NOMO-1 (cell line): ENCODE results near the gene CCDC170.
"Not testable (repeated sequence)": the region's sequence is repeated elsewhere in the genome, so short reads cannot be mapped to it uniquely, and the experiment has no call there.

Experiments used
- DNase-seq, 2 experiments: peaks; one replicate each; lab custom pipeline; 2025; ENCODE audit not compliant: unreplicated experiment in 2 of 2; lab: John Stamatoyannopoulos, UW

Gene CCDC170

GRCh38 chr6:151539506-151540268, 45.9 kb downstream of the CCDC170 start:
- DNase-seq, result no peak

DNA sequence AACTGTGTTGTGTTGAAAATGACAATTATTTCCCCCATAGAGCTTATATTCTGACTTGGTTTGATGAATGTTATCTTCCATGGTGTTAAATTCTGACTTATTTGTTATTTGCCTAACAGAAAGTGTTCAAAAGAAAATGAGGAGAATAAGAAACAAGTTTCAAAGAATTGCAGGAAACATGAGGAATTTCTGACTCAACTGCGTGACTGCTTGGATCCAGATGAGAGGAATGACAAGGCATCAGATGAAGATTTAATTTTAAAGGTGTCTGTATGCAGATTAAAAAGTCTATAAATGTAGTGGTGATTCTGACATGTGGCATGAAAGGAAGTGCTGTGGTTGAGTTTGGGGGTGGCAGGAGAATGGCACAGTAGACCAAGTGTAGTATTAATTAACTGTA, 50.6 kb downstream of the CCDC170 start:
- DNase-seq, result no peak

DNA sequence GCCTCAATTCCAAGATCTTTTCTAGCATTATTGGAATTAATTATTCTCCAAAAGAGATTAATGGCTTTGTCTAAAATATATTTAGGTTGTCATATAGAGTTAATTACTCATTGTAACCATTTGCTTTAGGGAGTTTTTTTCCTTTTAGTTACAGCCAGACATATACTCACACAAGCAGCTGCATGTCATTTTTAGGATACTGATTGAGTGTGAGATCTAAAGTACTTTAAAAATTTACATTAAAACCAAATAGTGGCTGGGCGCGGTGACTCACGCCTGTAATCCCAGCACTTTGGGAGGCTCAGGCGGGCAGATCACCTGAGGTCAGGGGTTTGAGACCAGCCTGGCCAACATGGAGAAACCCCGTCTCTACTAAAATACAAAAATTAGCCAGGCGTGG, 51.1 kb downstream of the CCDC170 start:
- DNase-seq, result not testable (repeated sequence)

GRCh38 chr6:151546941-151547659, 53.3 kb downstream of the CCDC170 start:
- no peak for DNase-seq

- no peak for DNase-seq
These were observed 54.4 kb downstream of the CCDC170 start for GRCh38 chr6:151548201-151548600.

- no peak for DNase-seq
These were observed 56.0 kb downstream of the CCDC170 start for GRCh38 chr6:151549790-151550189.

- DNase-seq, result no peak
These were observed 56.8 kb downstream of the CCDC170 start for GRCh38 chr6:151550618-151551017.

- no peak for DNase-seq
These were observed 57.5 kb downstream of the CCDC170 start for GRCh38 chr6:151551223-151551857.

GRCh38 chr6:151553416-151554165, 59.8 kb downstream of the CCDC170 start:
- DNase-seq, result peak in 1 of 2 experiments; percentile 37

- DNase-seq, result no peak
These were observed 67.4 kb downstream of the CCDC170 start for GRCh38 chr6:151561238-151561637.

- DNase-seq, result no peak
These were observed 70.8 kb downstream of the CCDC170 start for GRCh38 chr6:151564654-151565053.

- no peak for DNase-seq
These were observed 72.1 kb downstream of the CCDC170 start for GRCh38 chr6:151565940-151566339.

GRCh38 chr6:151566557-151566956, 72.7 kb downstream of the CCDC170 start:
- DNase-seq, result no peak

GRCh38 chr6:151576633-151577032, 82.8 kb downstream of the CCDC170 start:
- no peak for DNase-seq

GRCh38 chr6:151577257-151577656, 83.4 kb downstream of the CCDC170 start:
- no peak for DNase-seq

GRCh38 chr6:151585741-151586140, 91.9 kb downstream of the CCDC170 start:
- DNase-seq, result no peak

DNA sequence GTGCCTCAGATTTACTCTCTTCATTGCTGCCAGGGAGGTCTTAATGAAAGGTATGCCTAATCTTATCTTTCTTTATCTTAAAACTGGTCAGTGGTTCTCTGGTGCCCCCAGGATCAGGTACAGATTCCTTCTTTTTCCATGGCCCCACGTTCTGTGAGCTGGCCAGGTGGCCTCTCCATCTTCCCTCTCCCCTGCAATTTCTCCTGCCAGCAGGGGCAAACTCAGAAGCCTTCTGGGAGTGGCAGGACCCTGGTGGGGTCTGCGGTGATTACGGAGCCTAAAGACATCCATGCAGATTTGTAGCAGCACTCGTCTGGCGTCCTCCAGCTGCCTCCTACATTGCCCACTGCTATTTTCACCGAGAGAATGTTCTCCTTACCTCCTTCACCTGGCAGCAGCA, 95.8 kb downstream of the CCDC170 start:
- no peak for DNase-seq

DNA sequence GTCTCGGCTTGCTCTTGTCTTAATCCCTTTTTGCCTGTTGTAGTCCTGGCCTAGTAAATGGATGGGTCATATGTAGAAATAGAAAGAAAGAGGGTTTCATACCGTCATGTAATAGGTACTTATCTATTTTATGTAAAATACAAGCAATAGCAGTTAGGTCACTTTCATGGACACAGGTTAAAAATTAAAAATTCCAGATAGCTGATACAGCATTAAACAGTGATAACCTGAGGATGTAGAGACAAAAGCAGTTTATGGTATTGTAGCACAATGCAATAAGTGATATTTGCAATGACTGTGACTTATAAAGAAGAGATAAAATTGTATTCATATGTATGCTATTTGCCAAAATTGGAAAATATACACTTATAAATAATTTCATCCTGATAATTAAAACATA, 96.9 kb downstream of the CCDC170 start:
- DNase-seq, result no peak

DNA sequence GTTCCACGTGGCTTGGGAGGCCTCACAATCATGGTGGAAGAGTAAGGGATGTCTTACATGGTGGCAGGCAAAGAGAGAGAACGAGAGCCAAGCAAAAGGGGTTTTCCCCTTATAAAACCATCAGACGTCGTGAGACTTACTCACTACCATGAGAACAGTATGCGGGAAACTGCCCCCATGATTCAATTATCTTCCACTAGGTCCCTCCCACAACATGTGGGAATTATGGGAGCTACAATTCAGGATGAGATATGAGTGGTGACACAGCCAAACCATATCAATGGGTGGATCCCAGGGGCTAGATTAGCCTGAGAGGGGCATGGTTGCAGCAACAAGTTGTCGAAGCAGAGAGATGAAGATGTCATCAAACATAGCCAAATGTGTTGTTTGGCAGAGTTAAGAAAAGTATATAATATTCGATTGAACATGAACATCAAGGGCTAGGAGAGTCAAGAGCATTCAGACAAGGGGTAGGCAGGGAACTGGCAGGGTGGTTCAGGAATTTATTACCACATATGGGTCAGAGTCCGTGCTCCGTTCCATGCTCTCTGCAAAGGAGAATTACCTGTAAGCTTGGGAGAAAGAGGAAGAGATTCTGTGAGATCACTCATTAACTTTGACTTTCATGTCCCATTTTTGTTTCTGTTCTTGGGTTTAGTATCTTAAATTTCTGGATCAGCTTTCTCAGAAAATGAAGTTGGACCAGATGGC, 98.8 kb downstream of the CCDC170 start:
- DNase-seq, result no peak

DNA sequence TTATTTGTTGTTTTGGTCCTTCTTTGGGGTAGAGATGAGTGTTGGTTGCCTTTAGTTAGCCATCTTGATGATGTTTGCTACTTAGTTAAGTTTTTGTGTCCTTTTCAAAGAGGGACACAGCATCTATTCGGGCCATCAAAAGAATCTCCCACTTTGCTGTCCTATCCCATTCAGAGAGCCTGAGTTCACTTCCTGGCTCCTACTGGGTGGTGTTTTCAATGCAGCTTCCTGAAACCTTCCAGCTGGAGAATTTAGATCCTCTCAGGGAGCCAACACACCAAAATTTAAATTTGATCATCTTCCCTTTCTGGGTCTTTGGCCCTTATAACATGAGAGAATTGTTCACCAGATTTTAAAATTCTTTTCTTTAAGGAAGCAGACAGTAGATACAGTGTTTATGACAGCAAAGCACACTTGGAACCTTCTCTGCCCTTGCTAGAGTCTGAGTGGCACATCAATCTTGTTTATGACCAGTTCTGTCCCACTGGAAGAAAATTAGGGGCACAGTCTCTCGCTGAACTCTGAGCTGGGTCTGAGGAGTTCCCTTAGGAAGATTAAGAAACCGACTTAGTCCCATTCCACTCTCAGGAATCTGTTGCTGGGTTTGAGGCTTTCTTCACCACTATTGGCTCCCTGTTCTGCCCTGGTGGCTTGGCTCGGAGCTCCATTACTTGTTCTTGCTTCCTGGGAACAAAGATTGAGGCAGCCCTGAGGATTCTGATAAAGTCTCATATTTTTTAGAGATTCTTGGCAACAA, 115.5 kb downstream of the CCDC170 start:
- DNase-seq, result no peak
